Stimulated activated CD4-positive, alpha-beta T cell treated with anti-CD3 and anti-CD28 coated beads, Interleukin-4, amount 100 ng/mL, for 48 hours (primary cell): Measurements from ENCODE around the gene SRRM2.

ENCODE experiments used
- DNase-seq, 2 donors: peaks; one replicate each; pipeline ENCODE4 v3.0.0-alpha.2; 2020; ENCODE audit warnings: low read depth in 2 of 2

SRRM2 gene

DNA sequence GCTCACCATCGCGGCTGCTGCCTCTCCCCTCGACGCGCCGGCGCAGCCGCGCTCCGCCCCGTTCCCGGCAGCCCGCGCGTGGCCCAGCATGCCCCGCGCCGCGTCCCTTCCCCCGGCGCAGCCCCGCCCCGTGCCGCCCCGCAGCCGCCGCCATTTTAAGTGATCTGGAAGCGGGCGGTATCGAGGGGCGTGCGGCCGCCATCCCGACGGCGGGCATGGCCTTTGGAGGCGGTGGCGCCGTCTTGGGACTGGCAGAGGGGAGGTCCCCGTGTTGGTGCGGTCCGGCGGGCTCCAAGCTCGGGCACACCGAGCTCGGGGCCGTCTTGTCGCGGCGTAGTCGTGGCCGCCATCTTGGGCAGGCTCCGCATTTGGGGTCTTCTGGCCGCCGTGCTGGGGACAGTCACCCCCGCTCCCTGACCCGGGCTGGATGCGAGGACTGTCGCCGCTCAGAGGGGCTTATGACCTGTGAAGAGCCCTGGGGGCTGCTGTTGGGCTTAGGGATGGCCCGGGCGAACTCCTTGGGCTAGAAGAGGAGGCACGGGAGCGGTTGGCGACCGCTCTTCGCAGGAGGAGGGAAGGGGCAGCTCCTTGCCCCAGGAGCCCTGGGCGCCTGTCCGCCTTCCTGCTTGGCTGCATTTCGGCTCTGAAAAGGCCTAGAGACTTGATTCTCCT is 24.9 kb downstream of the SRRM2 start, which contains the start of gene ELOB:
Gene ELOB (minus strand): TSS at position 50 of the 672 bp plus-strand sequence. CDS start 41 bp downstream, at position 9.
- DNase-seq = peak; percentile 83 to 87

- DNase-seq = no peak
Measured at GRCh38 chr16:2777903-2778629, 25.6 kb downstream of the SRRM2 start.

DNA sequence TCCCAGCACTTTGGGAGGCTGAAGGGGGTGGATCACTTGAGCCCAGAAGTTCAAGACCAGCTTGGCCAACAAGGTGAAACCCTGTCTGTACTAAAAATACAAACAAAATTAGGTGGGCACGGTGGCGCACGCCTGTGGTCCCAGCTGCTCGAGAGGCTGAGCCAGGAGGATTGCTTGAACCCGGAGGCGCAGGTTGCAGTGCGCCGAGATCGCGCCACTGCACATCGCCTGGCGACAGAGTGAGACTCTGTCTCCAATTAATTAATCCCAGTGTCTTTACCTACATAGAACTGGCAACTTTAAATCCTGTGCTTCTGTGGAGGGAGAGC is 26.2 kb downstream of the SRRM2 start:
- no peak for DNase-seq

- no peak for DNase-seq
Measured at GRCh38 chr16:2779151-2779920, 26.9 kb downstream of the SRRM2 start.

DNA sequence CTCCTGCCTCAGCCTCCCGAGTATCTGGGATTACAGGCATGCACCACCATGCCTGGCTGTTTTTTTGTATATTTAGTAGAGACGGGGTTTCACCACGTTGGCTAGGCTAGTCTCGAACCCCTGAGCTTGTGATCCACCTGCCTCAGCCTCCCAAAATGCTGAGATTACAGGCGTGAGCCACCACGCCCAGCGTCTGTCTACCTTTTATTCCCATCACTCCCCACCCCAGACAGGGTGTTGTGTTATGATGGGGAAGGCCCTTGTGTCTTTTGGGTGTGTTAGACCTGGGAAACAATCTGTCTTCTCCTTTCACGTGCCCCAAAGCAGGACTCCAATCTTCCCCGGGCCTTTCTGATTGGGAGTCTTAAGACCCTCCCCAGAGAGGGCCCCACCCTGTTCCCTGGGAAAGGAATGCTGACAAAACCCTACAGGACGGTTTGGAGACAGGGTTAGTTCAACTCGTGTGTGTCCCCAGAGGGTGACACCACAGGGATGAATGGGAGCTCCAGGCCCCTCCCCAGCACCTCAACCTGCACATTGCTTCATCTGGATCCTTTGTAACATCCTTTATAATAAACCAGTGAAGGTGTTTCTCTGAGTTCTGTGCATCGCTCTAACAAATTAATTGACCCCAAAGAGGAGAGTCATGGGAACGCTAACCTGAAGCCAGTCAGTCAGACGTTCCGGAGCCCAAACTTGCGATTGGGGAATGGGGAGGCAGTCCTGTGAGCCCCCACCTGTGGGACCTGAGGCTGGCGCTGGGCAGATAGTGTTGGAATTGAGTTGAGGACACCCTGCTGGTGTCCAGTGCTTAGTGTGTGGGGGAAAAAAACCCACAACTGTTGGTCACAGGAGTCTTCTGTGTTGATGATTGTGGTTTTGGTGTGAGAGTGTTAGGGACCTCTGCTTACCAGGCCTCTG is 27.8 kb downstream of the SRRM2 start:
- DNase-seq = no peak

DNA sequence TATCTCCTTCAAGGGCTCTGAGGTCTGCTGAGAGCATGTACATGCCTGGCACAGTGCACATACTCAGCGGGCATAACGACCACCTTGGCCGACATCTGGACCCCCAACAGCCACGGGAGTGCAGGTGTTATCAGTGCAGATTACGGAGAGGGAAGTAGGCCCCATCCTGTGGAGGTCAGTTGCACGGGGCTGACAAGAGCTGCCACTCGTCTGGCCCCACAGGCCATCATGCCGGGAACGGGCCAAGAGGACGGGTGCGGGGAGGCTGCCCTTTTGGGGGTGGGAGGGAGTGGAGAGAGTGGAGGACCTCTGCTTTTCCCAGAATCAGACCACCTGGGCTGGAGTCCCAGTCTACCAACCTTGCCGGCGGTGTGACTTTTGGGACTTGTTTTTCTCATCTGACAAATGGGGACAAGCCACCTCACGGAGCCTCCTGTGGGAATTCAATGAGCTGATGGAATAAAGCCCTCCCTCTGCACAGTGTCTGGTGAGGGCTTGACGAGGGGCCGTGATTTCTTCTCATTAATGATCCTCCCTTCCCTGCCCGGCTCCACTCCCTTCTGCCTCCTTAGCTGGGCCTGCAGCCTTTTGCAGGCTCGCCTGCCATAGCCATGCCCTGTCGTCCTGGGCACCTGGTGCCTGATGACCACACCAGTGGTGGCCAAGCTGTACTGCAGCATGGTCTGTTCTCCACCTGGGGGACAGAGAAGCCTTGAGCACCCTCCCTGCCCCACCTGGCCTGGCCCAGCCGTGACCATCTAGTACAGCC is 30.3 kb downstream of the SRRM2 start:
- no peak for DNase-seq

DNA sequence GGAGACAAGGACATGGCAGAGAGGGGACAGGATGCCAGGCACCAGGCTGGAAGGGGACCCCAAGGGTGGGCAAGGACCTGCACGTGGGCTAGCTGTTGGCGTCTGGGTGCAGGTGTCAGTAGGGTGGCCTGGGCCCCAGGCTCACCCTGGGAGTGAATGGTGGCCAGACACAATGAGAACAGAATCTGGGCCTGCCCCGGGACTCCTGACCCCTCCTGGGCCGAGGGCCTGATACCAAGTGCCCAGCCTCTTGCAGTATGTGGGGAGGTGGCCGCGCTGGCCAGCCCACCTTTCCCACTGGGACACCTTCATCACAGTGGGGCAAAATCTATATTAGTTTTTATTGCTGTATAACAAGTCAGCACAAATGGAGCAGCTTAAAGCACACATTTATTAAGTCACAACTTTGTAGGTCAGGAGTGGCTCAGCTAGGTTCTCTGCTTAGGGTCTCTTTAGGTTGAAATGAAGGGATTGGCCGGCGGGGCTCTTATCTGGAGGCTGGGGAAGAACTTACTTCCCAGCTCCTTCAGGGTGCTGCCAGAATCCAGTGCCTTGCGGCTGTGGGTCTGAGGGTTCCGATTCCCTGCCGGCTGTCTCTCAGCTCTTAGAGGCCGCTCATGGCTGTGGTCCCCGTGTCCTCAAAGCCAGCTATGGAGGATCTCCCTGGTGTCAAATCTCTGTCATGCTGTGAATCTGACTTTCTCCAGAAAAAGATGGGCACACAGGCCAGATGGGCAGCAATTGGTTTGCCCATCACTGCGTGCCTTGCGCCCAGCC is 31.3 kb downstream of the SRRM2 start:
- no peak for DNase-seq

DNA sequence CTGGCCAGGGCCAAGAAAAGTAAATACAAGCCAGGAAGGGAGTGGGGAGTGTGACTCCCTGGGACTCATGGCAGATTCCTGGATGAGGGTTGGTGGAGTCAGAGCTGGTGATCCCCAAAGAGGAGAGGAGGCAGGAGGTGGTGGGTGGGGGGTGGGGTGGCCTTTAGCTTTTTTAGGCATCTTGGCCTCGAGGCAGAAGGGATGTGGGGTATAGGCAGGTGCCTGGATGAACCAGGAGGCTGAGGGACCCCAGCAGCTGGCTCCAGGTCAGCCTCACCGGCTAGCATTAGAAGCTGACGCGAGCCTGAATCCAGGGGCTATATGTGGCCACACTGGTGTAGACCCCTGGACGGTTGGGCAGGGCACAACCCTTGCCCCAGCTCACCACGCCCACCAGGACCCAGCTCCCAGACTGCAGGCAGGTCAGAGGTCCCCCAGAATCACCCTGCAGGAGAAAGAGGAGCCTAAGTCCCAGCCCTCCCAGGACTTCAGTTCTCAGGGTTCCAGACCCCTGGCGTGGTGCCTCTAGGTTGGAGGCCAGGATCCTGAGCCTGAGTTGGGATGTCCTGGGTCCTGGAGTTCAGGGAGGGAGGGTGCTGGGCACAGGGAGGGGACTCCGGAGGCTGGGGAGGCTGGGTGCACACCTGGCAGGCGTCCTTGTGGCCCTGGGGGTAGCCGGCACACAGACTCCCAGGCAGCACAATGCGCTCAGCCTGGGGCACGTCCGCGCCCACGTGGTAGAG is 32.1 kb downstream of the SRRM2 start:
- no peak for DNase-seq

DNA sequence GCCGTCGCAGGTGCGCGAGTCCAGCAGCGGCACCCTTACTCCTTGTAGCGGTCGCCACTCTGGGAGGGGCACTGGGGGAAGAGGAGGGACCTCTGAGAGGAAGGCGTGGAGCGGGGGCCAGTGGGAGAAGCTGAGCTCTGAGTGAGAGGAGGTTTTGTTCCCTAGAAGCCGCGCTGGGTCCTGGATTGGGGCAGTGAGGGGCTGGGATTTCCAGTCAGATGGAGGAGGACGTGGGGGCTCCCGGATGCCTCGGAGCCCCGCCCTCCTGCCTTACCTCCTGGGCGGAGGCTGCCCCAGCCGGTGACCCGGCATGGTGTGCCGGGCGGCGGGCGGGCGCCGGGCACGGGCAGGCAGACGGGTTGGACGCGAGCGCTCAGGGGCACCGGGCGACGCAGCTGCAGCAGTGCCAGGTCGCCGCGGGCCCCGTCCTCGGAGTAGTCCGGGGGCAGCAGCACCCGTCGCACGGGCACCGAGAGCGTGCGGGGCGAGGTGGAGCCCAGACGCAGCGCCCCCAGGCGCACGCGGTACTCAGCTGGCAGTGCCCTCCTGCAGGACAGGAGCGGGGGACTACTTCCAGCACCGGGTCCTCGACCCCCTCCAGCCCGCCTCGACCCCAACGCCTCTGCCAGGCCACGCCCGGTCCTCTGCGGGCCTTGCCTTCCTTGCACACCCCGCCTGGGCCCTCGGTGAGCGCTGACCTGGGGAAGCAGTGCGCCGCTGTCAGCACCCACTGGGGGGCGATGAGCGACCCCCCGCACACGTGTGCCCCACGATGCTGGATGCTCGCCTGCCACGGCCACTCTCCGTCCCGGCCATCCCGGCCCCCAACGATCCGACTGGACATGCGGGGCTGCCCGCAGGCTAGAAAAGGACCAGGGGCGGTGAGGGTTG is 32.9 kb downstream of the SRRM2 start:
- DNase-seq = no peak

DNA sequence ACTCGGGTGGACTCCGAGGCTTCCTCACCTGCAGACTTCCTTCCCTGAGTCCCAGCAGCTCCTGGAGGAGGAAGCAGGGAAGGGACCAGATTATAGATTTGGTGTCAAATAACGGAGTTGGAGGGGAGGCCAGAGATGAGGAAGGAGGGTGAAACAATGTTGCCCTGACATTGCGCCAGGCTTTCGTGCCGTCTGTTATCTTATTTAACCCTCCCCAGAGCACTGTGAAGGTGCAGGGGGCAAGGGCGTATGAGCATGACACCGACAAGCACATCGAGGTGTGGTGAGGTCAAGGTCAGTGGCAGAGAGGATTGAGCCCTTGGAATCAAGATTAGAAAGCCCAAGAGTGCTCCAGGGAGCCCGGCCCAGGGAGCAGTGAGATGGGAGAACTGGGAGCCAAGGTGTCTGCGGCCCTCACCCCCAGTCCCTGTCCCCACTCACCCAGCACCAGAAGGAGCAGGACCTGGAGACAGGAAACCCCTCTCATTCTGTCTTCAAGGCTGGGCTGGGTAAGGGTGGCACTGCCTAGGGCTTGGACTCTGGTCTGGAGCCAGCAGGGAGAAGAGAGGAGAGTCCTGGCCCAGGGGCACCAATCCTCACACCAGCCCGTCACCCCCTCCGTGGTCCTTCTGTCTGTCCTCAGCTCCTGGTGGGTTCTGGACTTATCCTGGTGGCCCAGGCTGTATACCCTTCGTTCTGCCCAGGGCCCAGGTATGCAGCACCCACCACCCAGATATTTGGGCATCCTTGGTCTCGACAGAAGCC is 33.8 kb downstream of the SRRM2 start:
- no peak for DNase-seq

DNA sequence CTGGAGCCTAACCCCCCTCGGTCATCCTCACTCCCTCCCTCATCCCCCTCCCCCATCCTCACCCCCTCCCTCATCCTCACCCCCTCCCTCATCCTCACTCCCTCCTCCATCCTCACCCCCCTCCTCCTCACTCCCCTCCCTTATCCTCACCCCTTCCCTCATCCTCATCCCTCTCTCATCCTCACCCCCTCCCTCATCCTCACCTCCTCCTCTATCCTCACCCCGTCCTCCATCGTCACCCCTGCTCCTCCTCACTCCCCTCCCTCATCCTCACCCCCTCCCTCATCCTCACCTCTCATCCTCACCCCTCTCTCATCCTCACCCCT is 34.4 kb downstream of the SRRM2 start:
- no peak for DNase-seq

DNA sequence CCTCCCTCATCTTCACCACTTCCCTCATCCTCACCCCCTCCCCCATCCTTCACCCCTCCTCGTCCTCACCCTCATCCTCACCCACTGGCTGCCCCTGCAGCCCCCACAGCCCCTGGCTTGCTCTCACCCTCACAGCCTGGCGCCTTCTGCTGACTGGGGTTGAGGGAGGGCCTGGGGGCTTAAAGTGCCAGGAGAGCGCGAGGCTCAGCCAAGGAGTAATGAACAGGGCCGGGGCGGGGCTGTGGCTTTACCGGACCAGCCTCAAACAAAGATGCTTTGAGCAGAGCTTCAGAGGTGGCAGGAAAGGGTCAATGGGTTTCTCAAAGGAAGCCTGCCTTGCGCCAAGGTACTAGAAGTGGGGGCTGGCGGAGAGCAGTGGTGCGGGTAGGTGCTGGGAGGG is 35.0 kb downstream of the SRRM2 start, which contains the start of gene PRSS33:
Gene PRSS33 (minus strand): TSS at position 155 of the 400 bp plus-strand sequence. CDS start 1,013 bp downstream, outside the sequence.
- DNase-seq = no peak

GRCh38 chr16:2787961-2788360 is 35.5 kb downstream of the SRRM2 start:
- no peak for DNase-seq

DNA sequence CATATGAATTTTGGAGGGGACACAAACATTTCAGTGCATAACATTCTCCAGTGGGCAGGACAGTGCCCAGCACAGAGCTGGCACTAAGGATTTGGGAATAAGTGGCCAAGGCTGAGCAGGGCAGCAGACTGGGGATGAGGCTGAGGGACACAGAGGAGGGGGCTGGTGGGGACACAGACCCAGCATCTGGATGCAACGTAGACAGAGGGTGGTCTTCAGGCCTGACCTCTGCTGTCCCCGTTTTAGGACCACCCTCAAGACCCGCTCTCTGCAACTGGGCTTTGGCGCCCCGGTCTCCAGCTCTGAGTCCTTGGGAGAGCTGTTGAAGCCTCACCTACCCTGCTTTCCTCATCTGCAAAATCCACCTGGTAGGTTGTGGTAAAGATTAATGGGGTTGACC is 38.2 kb downstream of the SRRM2 start:
- no peak for DNase-seq

DNA sequence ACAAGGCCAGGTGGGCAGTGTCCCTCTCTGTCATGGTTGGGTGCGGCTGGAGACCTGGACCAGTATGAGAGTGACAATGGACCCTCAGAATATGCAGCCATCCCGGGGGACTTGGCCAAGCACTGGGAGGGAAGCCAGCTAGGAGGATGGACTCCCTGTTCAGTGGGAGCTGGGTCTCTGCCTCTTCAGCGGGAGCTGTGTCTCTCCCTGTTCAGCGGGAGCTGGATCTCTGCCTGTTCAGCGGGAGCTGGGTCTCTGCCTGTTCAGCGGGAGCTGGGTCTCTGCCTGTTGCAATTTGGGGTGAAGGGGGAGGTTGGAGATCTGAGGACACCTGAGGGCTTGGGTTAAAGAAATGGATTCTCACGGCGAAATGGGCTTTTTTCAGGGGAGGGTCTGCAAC is 38.7 kb downstream of the SRRM2 start:
- DNase-seq = no peak

GRCh38 chr16:2792940-2793339 is 40.5 kb downstream of the SRRM2 start:
- DNase-seq = no peak

- no peak for DNase-seq
Measured at GRCh38 chr16:2795395-2796143, 43.1 kb downstream of the SRRM2 start.
